ENCODE results near the gene TSPAN31. TPM values are rescaled to one million over a fixed set of nuclear protein-coding genes. Genes with fewer than 3 reads are reported as not detected.

TSPAN31 gene
- total and polyA plus RNA-seq, 9 of the 15 experiments (the other 6 are each of a cell fraction or from before 2014, with no cell fraction given) = 11.3 to 26.4 (median 14.3) TPM

- TF ChIP-seq YY1 (IDR thresholded peaks at IDR 0.05; ENCODE audit: borderline replicate concordance in 1 of 3, control insufficient read depth in 1 of 3, extremely low read depth in 1 of 3, insufficient read depth in 3 of 3, insufficient read length in 1 of 3, insufficient replicate concordance in 2 of 3, low read depth in 1 of 3, low read length in 2 of 3) = peak; percentile 8 to 75 (median 71)
- TF ChIP-seq SMARCA5 (IDR thresholded peaks at IDR 0.05) = no peak
- TF ChIP-seq, protein P1, sequence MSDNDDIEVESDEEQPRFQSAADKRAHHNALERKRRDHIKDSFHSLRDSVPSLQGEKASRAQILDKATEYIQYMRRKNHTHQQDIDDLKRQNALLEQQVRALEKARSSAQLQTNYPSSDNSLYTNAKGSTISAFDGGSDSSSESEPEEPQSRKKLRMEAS (CRISPR knock-in tag; IDR thresholded peaks at IDR 0.05) = peak; percentile 86
- TF ChIP-seq JUNB (CRISPR knock-in tag; conservative IDR thresholded peaks at IDR 0.05) = no peak
- no peak for TF ChIP-seq CEBPZ (IDR thresholded peaks at IDR 0.05; ENCODE audit: borderline replicate concordance, low read depth, low read length)
- TF ChIP-seq NELFE (IDR thresholded peaks at IDR 0.05; ENCODE audit: insufficient read depth, insufficient read length) = no peak
- peak; percentile 64; the same call in 1 of the 2 replicates for TF ChIP-seq FOXM1 (IDR thresholded peaks at IDR 0.05; ENCODE audit: low read depth)
- TF ChIP-seq FOXM1 (CRISPR knock-in tag; IDR thresholded peaks at IDR 0.05; ENCODE audit: low read depth) = no peak
- TF ChIP-seq ZSCAN32 (CRISPR knock-in tag; IDR thresholded peaks at IDR 0.05) = no peak
- no peak for TF ChIP-seq ZNF175 (CRISPR knock-in tag; IDR thresholded peaks at IDR 0.05; ENCODE audit: low read depth)
- TF ChIP-seq, protein P2, sequence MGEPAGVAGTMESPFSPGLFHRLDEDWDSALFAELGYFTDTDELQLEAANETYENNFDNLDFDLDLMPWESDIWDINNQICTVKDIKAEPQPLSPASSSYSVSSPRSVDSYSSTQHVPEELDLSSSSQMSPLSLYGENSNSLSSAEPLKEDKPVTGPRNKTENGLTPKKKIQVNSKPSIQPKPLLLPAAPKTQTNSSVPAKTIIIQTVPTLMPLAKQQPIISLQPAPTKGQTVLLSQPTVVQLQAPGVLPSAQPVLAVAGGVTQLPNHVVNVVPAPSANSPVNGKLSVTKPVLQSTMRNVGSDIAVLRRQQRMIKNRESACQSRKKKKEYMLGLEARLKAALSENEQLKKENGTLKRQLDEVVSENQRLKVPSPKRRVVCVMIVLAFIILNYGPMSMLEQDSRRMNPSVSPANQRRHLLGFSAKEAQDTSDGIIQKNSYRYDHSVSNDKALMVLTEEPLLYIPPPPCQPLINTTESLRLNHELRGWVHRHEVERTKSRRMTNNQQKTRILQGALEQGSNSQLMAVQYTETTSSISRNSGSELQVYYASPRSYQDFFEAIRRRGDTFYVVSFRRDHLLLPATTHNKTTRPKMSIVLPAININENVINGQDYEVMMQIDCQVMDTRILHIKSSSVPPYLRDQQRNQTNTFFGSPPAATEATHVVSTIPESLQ (CRISPR knock-in tag; IDR thresholded peaks at IDR 0.05) = no peak
- TF ChIP-seq, protein P3, sequence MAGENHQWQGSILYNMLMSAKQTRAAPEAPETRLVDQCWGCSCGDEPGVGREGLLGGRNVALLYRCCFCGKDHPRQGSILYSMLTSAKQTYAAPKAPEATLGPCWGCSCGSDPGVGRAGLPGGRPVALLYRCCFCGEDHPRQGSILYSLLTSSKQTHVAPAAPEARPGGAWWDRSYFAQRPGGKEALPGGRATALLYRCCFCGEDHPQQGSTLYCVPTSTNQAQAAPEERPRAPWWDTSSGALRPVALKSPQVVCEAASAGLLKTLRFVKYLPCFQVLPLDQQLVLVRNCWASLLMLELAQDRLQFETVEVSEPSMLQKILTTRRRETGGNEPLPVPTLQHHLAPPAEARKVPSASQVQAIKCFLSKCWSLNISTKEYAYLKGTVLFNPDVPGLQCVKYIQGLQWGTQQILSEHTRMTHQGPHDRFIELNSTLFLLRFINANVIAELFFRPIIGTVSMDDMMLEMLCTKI (IDR thresholded peaks at IDR 0.05; ENCODE audit: partially characterized antibody) = no peak
- TF ChIP-seq ZNF408 (CRISPR knock-in tag; IDR thresholded peaks at IDR 0.05; ENCODE audit: low read depth) = no peak
- TF ChIP-seq RBM25 (IDR thresholded peaks at IDR 0.05; ENCODE audit: low read depth, low read length, severe bottlenecking) = no peak
- TF ChIP-seq FOXP1 (CRISPR knock-in tag; IDR thresholded peaks at IDR 0.05) = peak; percentile 90; the same call in 1 of the 2 replicates
- peak; percentile 42 to 61 for TF ChIP-seq E2F6 (IDR thresholded peaks at IDR 0.05; ENCODE audit: borderline replicate concordance in 1 of 2, extremely low read depth in 1 of 2, insufficient read depth in 1 of 2, insufficient read length in 1 of 2, low read depth in 1 of 2, low read length in 1 of 2, poor library complexity in 1 of 2, severe bottlenecking in 1 of 2)
- no peak for TF ChIP-seq ZC3H11A (IDR thresholded peaks at IDR 0.05; ENCODE audit: low read depth, low read length)
Measured at GRCh38 chr12:57782608-57783465, 38.0 kb downstream of the TSPAN31 start, which contains the start of gene TSFM (continued).

All from K562 (cell line).